ENCODE measurements around the gene DNAH3.
"Not testable (repeated sequence)": the region's sequence is repeated elsewhere in the genome, so short reads cannot be mapped to it uniquely, and the experiment has no call there.

Gene DNAH3

GRCh38 chr16:20931066-20931600 is 219.5 kb downstream of the DNAH3 start:
- no peak for DNase-seq

GRCh38 chr16:20930365-20930690 is 220.3 kb downstream of the DNAH3 start:
- no peak for DNase-seq

GRCh38 chr16:20929676-20930364 is 220.8 kb downstream of the DNAH3 start:
- DNase-seq: not testable (repeated sequence)

GRCh38 chr16:20928774-20929411 is 221.8 kb downstream of the DNAH3 start:
- DNase-seq: no peak

- no peak for DNase-seq
Measured at GRCh38 chr16:20925751-20926150, 224.9 kb downstream of the DNAH3 start.

- DNase-seq: no peak
Measured at GRCh38 chr16:20923876-20924275, 226.8 kb downstream of the DNAH3 start.

- DNase-seq: no peak
Measured at GRCh38 chr16:20920799-20921198, 229.8 kb downstream of the DNAH3 start.

- DNase-seq: no peak
Measured at GRCh38 chr16:20920091-20920490, 230.6 kb downstream of the DNAH3 start.

GRCh38 chr16:20918486-20919239 is 232.0 kb downstream of the DNAH3 start:
- DNase-seq: no peak

- DNase-seq: no peak
Measured at GRCh38 chr16:20916942-20917341, 233.7 kb downstream of the DNAH3 start.

- no peak for DNase-seq
Measured at GRCh38 chr16:20916289-20916688, 234.4 kb downstream of the DNAH3 start.

GRCh38 chr16:20911361-20911760 is 239.3 kb downstream of the DNAH3 start:
- DNase-seq: no peak

GRCh38 chr16:20910781-20911321 is 239.8 kb downstream of the DNAH3 start:
- peak; percentile 8 for DNase-seq

GRCh38 chr16:20906341-20907255 is 244.0 kb downstream of the DNAH3 start:
- no peak for DNase-seq

GRCh38 chr16:20905576-20905975 is 245.1 kb downstream of the DNAH3 start:
- no peak for DNase-seq

GRCh38 chr16:20904507-20905081 is 246.1 kb downstream of the DNAH3 start:
- DNase-seq: peak; percentile 78

GRCh38 chr16:20903899-20904506 is 246.6 kb downstream of the DNAH3 start:
- no peak for DNase-seq

GRCh38 chr16:20903116-20903898 is 247.3 kb downstream of the DNAH3 start:
- no peak for DNase-seq

GRCh38 chr16:20902426-20902825 is 248.2 kb downstream of the DNAH3 start:
- DNase-seq: no peak

- peak; percentile 70 for DNase-seq
Measured at GRCh38 chr16:20901436-20902112, 249.1 kb downstream of the DNAH3 start.

Data from KG1 (cell line).